Hepatic stellate cell (primary cell): ENCODE results near the gene LIMS1.
"Not testable (repeated sequence)": the region's sequence is repeated elsewhere in the genome, so short reads cannot be mapped to it uniquely, and the experiment has no call there.

Source experiments
- DNase-seq: peaks from one replicate; pipeline ENCODE4 v3.0.0; 2011; ENCODE audit warnings: low spot score

LIMS1 gene

GRCh38 chr2:108533832-108534583 lies at the start of gene LIMS1:
Gene LIMS1 (plus strand): TSS chr2:108534470. CDS start chr2:108534563, 93 bp downstream.
- DNase-seq = peak; percentile 90

GRCh38 chr2:108485253-108485652 lies 49.0 kb upstream of the LIMS1 start:
- no peak for DNase-seq

GRCh38 chr2:108490506-108491122 lies 43.7 kb upstream of the LIMS1 start:
- DNase-seq = no peak

- DNase-seq = no peak
Measured at GRCh38 chr2:108491848-108492247, 42.4 kb upstream of the LIMS1 start.

- peak; percentile 67 for DNase-seq
Measured at GRCh38 chr2:108492364-108492763, 41.9 kb upstream of the LIMS1 start.

- not testable (repeated sequence) for DNase-seq
Measured at GRCh38 chr2:108496167-108496566, 38.1 kb upstream of the LIMS1 start.

- DNase-seq = not testable (repeated sequence)
Measured at GRCh38 chr2:108507620-108508019, 26.6 kb upstream of the LIMS1 start.

GRCh38 chr2:108512431-108512830 lies 21.8 kb upstream of the LIMS1 start:
- DNase-seq = not testable (repeated sequence)

- not testable (repeated sequence) for DNase-seq
Measured at GRCh38 chr2:108514478-108514877, 19.8 kb upstream of the LIMS1 start.

- DNase-seq = not testable (repeated sequence)
Measured at GRCh38 chr2:108524688-108525087, 9.6 kb upstream of the LIMS1 start.

- not testable (repeated sequence) for DNase-seq
Measured at GRCh38 chr2:108525258-108525657, 9.0 kb upstream of the LIMS1 start.

GRCh38 chr2:108531674-108532055 lies 2.6 kb upstream of the LIMS1 start:
- no peak for DNase-seq

GRCh38 chr2:108534584-108535356 lies 500 bp downstream of the LIMS1 start:
- peak; percentile 31 for DNase-seq

- DNase-seq = no peak
Measured at GRCh38 chr2:108535357-108535631, 1.0 kb downstream of the LIMS1 start.

GRCh38 chr2:108536133-108536780 lies 2.0 kb downstream of the LIMS1 start:
- no peak for DNase-seq

- DNase-seq = no peak
Measured at GRCh38 chr2:108536911-108537310, 2.6 kb downstream of the LIMS1 start.

GRCh38 chr2:108538000-108538625 lies 3.8 kb downstream of the LIMS1 start:
- DNase-seq = no peak

GRCh38 chr2:108541451-108541850 lies 7.2 kb downstream of the LIMS1 start:
- DNase-seq = no peak

- DNase-seq = no peak
Measured at GRCh38 chr2:108542071-108542470, 7.8 kb downstream of the LIMS1 start.

GRCh38 chr2:108547606-108548005 lies 13.3 kb downstream of the LIMS1 start:
- no peak for DNase-seq

- peak; percentile 51 for DNase-seq
Measured at GRCh38 chr2:108548208-108549003, 14.1 kb downstream of the LIMS1 start.
